Fibroblast of mammary gland (primary cell): ENCODE measurements around the gene EZR.

Source experiments
- DNase-seq: peaks from one replicate; pipeline ENCODE4 v3.0.0-alpha.2; 2010; ENCODE audit warnings: low read depth
- H3K4me3 ChIP-seq: 2 replicates; pipeline ENCODE4 v1.5.1; 2011; ENCODE audit warnings: low read depth, mild to moderate bottlenecking, low read length, moderate library complexity; ENCODE audit not compliant: control insufficient read depth
- TF ChIP-seq, protein P1 (sequence below): conservative IDR thresholded peaks from 2 replicates; pipeline ENCODE4 v1.5.1; 2011; ENCODE audit warnings: low read depth, low read length, inconsistent platforms; ENCODE audit not compliant: control insufficient read depth, insufficient read depth

Gene EZR

DNA sequence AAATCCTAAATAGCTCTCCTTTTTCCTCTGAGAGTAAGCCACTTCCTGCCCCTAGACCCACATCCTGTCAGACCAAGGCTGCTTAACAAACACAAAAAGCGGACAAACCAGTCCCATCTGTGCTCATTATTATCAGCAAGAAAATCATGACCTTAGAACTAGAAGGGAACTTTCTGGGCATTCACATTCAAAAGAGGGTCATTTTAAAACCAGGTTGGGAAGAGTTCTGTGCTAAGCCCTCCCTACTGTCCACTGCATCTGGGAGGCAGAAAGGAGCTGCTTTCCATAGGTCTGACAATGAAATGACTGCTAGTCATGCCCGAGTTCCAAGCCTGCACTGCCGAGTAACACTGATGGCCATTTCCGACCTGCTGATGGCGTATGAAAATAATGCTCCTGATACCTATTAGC is 15.4 kb downstream of the EZR start:
- TF ChIP-seq, protein P1, sequence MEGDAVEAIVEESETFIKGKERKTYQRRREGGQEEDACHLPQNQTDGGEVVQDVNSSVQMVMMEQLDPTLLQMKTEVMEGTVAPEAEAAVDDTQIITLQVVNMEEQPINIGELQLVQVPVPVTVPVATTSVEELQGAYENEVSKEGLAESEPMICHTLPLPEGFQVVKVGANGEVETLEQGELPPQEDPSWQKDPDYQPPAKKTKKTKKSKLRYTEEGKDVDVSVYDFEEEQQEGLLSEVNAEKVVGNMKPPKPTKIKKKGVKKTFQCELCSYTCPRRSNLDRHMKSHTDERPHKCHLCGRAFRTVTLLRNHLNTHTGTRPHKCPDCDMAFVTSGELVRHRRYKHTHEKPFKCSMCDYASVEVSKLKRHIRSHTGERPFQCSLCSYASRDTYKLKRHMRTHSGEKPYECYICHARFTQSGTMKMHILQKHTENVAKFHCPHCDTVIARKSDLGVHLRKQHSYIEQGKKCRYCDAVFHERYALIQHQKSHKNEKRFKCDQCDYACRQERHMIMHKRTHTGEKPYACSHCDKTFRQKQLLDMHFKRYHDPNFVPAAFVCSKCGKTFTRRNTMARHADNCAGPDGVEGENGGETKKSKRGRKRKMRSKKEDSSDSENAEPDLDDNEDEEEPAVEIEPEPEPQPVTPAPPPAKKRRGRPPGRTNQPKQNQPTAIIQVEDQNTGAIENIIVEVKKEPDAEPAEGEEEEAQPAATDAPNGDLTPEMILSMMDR, result no peak
- DNase-seq, result no peak
- H3K4me3 ChIP-seq, result no peak overlapping the region

- H3K4me3 ChIP-seq, result no peak overlapping the region
- TF ChIP-seq, protein P1, result no peak
- no peak for DNase-seq
These were observed 17.4 kb downstream of the EZR start for GRCh38 chr6:158801655-158802294.

GRCh38 chr6:158799051-158799792 is 19.9 kb downstream of the EZR start:
- no peak overlapping the region for H3K4me3 ChIP-seq
- TF ChIP-seq, protein P1, result peak; percentile 5
- peak; percentile 33 for DNase-seq

GRCh38 chr6:158798311-158798710 is 20.9 kb downstream of the EZR start:
- no peak for DNase-seq
- TF ChIP-seq, protein P1, result no peak
- H3K4me3 ChIP-seq, result no peak overlapping the region

DNA sequence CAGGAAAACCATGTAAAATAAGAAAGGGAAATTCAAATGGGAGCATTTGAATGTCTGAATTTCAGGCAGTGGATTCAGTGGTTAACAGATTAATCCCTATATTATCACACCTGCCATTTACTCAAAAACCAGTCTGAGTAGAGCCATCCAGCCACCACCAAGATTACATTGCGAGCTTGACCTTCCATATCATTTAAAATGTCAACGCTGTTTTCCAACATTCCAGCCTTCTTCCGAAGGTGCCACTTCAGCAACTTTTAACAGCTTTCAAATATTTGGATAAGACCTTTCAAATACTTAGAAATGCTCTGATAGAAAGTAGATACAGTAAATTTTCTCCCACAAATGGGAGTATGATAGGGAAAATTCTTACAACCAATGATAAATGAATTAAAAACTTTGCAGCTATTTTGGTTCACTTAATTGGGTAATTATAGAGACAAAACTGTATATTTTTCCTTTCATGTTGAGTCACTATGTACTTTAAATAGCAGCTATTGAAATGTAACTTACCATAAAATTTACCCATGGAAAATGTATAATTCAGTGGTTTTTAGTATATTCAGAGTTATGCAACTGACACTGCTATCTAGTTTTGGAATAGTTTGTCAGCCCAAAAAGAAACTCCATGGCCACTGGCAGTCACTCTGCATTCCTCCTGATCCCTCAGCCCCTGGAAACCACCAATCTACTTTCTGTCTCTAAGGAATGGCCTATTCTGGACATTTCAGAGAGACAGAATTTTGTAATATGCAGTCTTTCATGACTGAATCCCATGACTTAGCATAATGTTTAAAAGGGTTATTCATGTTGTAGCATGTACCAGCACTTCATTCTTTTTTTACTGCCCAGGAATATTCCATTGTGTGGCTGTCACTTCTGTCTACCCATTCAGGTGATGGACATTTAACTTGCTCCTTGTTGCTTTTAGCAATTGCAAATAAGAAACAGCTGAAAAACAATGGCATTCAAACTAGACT is 21.5 kb downstream of the EZR start:
- H3K4me3 ChIP-seq, result no peak overlapping the region
- DNase-seq, result peak; percentile 32

DNA sequence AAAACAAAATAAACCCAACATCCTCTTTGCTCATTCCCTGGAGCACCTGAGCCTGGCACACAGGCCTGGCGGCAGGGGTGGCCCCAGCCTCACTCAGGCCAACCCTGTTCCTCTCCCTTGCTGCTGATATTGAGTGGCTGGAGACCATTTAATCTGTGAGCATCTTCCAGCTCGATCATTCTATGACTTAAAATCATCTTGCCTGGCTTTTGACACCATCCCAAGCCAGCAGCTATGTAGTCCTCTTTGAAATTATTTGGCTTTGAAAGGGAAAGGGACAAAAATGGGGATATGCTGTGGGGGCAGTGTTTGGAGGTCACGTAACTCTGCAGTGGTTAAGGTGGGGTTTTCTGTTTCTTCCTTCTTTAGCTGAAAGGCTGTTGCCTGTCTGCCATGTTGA is 22.8 kb downstream of the EZR start:
- no peak overlapping the region for H3K4me3 ChIP-seq
- DNase-seq, result no peak
- TF ChIP-seq, protein P1, result no peak

More for the DNA sequence above, 21.5 kb downstream of the EZR start:
- TF ChIP-seq, protein P1, result no peak
